WTC11 (cell line): ENCODE data around the gene AHRR. TPM values are rescaled to one million over a fixed set of nuclear protein-coding genes. Genes with fewer than 3 reads are reported as not detected.

Experiments used
- ATAC-seq: fragments of 200-7000 bp; cut with Tn5 transposase; 2 replicates; pipeline ENCODE4 v1.10.0; 2021; ENCODE audit warnings: mild to moderate bottlenecking, moderate library complexity
- CTCF ChIA-PET: fragments of 300-600 bp; sonication (Branson Sonifier 250); formaldehyde crosslinking; loops from one replicate; lab custom pipeline; 2021; ENCODE audit warnings: antibody characterized with exemption; lab: Charles Lee
- POLR2A ChIA-PET: fragments of 350-600 bp; sonication (Branson Sonifier 250); formaldehyde crosslinking; loops from one replicate; lab custom pipeline; 2021; ENCODE audit warnings: antibody characterized with exemption; lab: Charles Lee
- DNase-seq: peaks from one replicate; pipeline ENCODE4 v3.0.0; 2021; ENCODE audit warnings: low spot score
- H3K27ac Mint-ChIP-seq: 2 replicates; pipeline ENCODE4 v1.8.0; 2021; ENCODE audit warnings: mixed read lengths
- H3K27me3 Mint-ChIP-seq: 2 replicates; pipeline ENCODE4 v1.8.0; 2021; ENCODE audit warnings: low read depth, mild to moderate bottlenecking, moderate library complexity, mixed read lengths
- H3K36me3 Mint-ChIP-seq: 2 replicates; pipeline ENCODE4 v1.8.0; 2021; ENCODE audit warnings: mixed read lengths
- H3K4me1 Mint-ChIP-seq: 2 replicates; pipeline ENCODE4 v1.8.0; 2022; ENCODE audit warnings: mixed read lengths
- H3K4me3 Mint-ChIP-seq: 2 replicates; pipeline ENCODE4 v1.8.0; 2021; ENCODE audit warnings: mild to moderate bottlenecking, moderate library complexity, mixed read lengths
- H3K9me3 Mint-ChIP-seq: 2 replicates; pipeline ENCODE4 v1.8.0; 2021; ENCODE audit warnings: mixed read lengths
- ATF1 ChIP-seq: sonication (generic); formaldehyde crosslinking; IDR thresholded peaks from 2 replicates; pipeline ENCODE4 v1.8.1; 2023; ENCODE audit warnings: mild to moderate bottlenecking, moderate library complexity, missing genetic modification reagents
- CREB1 ChIP-seq: sonication (generic); formaldehyde crosslinking; IDR thresholded peaks from 2 replicates; pipeline ENCODE4 v1.8.0; 2023; ENCODE audit warnings: mild to moderate bottlenecking, missing genetic modification reagents
- ELF4 ChIP-seq: sonication (generic); formaldehyde crosslinking; IDR thresholded peaks from 2 replicates; pipeline ENCODE4 v1.8.1; 2022; ENCODE audit warnings: low read depth, mild to moderate bottlenecking, moderate library complexity, missing genetic modification reagents
- ETV6 ChIP-seq: sonication (generic); formaldehyde crosslinking; IDR thresholded peaks from 2 replicates; pipeline ENCODE4 v1.8.1; 2022; ENCODE audit warnings: mild to moderate bottlenecking, missing genetic modification reagents
- FOXP1 ChIP-seq: sonication (generic); formaldehyde crosslinking; IDR thresholded peaks from 2 replicates; pipeline ENCODE4 v1.8.0; 2022; ENCODE audit warnings: missing genetic modification reagents, mild to moderate bottlenecking, moderate library complexity, borderline replicate concordance
- JUN ChIP-seq: sonication (generic); formaldehyde crosslinking; IDR thresholded peaks from 2 replicates; pipeline ENCODE4 v1.8.0; 2023; ENCODE audit warnings: mild to moderate bottlenecking, missing genetic modification reagents
- MAX ChIP-seq: sonication (generic); formaldehyde crosslinking; IDR thresholded peaks from 2 replicates; pipeline ENCODE4 v1.8.0; 2022; ENCODE audit warnings: mild to moderate bottlenecking, missing genetic modification reagents
- MYBL2 ChIP-seq: sonication (generic); formaldehyde crosslinking; IDR thresholded peaks from 2 replicates; pipeline ENCODE4 v1.8.1; 2023; ENCODE audit warnings: mild to moderate bottlenecking, moderate library complexity, missing genetic modification reagents
- NR1H2 ChIP-seq: sonication (generic); formaldehyde crosslinking; IDR thresholded peaks from 2 replicates; pipeline ENCODE4 v1.9.0; 2021; ENCODE audit warnings: mild to moderate bottlenecking, moderate library complexity, missing genetic modification reagents
- NR2C2 ChIP-seq: sonication (generic); formaldehyde crosslinking; IDR thresholded peaks from 2 replicates; pipeline ENCODE4 v1.8.0; 2022; ENCODE audit warnings: mild to moderate bottlenecking, missing genetic modification reagents
- RELA ChIP-seq: sonication (generic); formaldehyde crosslinking; IDR thresholded peaks from 2 replicates; pipeline ENCODE4 v1.8.1; 2022; ENCODE audit warnings: missing genetic modification reagents, mild to moderate bottlenecking, borderline replicate concordance
- SMAD4 ChIP-seq: sonication (generic); formaldehyde crosslinking; IDR thresholded peaks from 2 replicates; pipeline ENCODE4 v1.8.0; 2022; ENCODE audit warnings: mild to moderate bottlenecking, missing genetic modification reagents
- TEAD4 ChIP-seq: sonication (generic); formaldehyde crosslinking; IDR thresholded peaks from 2 replicates; pipeline ENCODE4 v1.8.0; 2022; ENCODE audit warnings: mild to moderate bottlenecking, missing genetic modification reagents
- ZBTB43 ChIP-seq: sonication (generic); formaldehyde crosslinking; IDR thresholded peaks from 2 replicates; pipeline ENCODE4 v1.8.1; 2023; ENCODE audit warnings: mild to moderate bottlenecking, missing genetic modification reagents
- ZNF138 ChIP-seq: sonication (generic); formaldehyde crosslinking; conservative IDR thresholded peaks from 2 replicates; pipeline ENCODE4 v1.8.1; 2022; ENCODE audit warnings: mild to moderate bottlenecking, moderate library complexity, missing genetic modification reagents
- ZNF425 ChIP-seq: fragments of 250-450 bp; sonication (Bioruptor Pico); conservative IDR thresholded peaks from 2 replicates; pipeline ENCODE4 v1.9.0; 2021; ENCODE audit warnings: mild to moderate bottlenecking
- total RNA-seq: library from RNA; stranded (reverse); gene quantifications from 3 replicates; pipeline ENCODE4 v1.2.3, GENCODE V29; 2021
- TF ChIP-seq, protein P1 (sequence below): fragments of 250-450 bp; sonication (Bioruptor Pico); IDR thresholded peaks from 2 replicates; pipeline ENCODE4 v1.8.0; 2021; ENCODE audit warnings: mild to moderate bottlenecking
- TF ChIP-seq, protein P2 (sequence below): sonication (generic); formaldehyde crosslinking; IDR thresholded peaks from 2 replicates; pipeline ENCODE4 v1.8.0; 2023; ENCODE audit warnings: missing genetic modification reagents, mild to moderate bottlenecking, borderline replicate concordance

Gene AHRR
- total RNA-seq, 1 experiment from 2014 or later, result 4.5 TPM

DNA sequence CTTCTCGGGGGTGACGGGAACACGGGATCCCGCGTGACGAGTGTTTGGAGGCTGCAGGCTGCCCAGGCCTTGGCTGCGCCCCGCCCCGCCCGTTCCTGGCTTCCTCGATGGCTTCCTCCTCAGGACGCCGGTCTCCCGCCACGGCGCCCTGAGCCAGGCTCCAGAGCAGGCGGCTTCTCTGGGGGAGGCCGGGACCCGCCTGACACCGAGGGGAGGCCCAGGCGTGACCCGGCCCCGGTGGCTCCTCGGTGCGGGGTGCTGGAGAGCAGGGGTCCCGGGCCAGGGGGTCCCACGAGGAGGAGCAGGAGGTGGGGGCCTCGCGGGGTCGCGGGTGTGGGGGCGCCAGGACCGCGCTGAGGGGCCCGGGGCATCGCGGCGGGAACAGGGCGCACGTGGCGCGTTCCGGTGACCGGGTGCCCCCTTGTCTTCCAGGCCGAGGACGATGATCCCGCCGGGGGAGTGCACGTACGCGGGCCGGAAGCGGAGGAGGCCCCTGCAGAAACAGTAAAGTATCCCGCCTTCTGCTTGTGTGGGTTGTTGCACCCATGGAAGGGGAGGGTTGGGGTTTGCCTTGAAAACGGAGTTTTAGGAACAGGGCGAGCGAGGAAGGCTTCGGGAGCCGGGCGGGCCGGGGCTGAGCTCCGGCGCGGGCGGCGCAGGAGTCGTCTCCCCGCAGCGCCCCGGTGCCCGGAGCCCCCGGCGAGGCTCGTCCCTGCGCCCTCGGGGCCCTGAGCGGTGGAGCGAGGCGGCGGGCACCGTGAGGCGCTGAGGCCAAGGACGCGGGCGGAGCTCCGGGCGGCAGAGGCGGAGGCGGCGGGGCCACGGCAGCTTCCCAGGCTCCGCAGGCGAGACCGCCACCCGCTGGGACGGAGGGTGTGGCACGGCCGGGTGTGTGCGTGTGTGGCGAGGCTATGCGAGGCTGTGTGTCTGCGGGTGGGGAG lies 22.2 kb downstream of the AHRR start (continued):
- TF ChIP-seq NR1H2 (CRISPR knock-in tag), result no peak

DNA sequence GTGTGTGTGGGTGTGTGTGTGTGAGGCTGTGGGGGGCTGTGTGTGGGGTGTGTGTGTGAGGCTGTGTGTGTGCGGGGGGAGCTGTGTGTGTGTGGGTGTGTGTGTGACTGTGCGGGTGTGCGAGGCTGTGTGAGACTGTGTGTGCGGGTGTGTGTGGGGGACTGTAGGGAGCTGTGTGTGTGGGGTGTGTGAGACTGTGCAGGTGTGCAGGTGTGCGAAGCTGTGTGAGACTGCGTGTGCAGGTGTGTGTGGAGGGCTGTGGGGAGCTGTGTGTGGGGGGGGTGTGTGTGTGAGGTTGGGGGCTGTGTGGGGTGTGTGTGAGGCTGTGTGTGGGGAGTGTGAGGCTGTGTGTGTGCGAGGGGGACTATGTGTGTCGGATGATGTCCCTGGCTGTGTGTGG lies 23.2 kb downstream of the AHRR start:
- no peak for DNase-seq
- H3K27me3 Mint-ChIP-seq, result peaks cover 20% of the 10 kb centered on the region
- H3K4me3 Mint-ChIP-seq, result no peak overlapping the region
- no peak overlapping the region for H3K27ac Mint-ChIP-seq
- ChIA-PET POLR2A (no interaction called here), CTCF (interaction anchor here (0.9 to 1.4 kb wide), 6 partner anchors 8 to 184 kb away, joined by 3 to 8 read pairs (median 4); no protein-coding TSS in a partner anchor)
- H3K36me3 Mint-ChIP-seq, result no peaks in the 10 kb centered on the region
- H3K4me1 Mint-ChIP-seq, result peaks cover 13% of the 10 kb centered on the region
- H3K9me3 Mint-ChIP-seq, result no peaks in the 10 kb centered on the region
- ATAC-seq, result no peak
- TF ChIP-seq SMAD4 (no peak), ELF4 (CRISPR knock-in tag) (no peak), JUN (CRISPR knock-in tag) (no peak), MAX (no peak), ETV6 (no peak), CREB1 (CRISPR knock-in tag) (no peak), NR2C2 (CRISPR knock-in tag) (no peak), TEAD4 (CRISPR knock-in tag) (no peak), ATF1 (no peak), ZNF138 (CRISPR knock-in tag) (no peak), RELA (CRISPR knock-in tag) (no peak), FOXP1 (no peak), ZNF425 (CRISPR knock-in tag) (no peak)
- TF ChIP-seq, protein P1, sequence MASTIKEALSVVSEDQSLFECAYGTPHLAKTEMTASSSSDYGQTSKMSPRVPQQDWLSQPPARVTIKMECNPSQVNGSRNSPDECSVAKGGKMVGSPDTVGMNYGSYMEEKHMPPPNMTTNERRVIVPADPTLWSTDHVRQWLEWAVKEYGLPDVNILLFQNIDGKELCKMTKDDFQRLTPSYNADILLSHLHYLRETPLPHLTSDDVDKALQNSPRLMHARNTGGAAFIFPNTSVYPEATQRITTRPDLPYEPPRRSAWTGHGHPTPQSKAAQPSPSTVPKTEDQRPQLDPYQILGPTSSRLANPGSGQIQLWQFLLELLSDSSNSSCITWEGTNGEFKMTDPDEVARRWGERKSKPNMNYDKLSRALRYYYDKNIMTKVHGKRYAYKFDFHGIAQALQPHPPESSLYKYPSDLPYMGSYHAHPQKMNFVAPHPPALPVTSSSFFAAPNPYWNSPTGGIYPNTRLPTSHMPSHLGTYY (CRISPR knock-in tag), result no peak

DNA sequence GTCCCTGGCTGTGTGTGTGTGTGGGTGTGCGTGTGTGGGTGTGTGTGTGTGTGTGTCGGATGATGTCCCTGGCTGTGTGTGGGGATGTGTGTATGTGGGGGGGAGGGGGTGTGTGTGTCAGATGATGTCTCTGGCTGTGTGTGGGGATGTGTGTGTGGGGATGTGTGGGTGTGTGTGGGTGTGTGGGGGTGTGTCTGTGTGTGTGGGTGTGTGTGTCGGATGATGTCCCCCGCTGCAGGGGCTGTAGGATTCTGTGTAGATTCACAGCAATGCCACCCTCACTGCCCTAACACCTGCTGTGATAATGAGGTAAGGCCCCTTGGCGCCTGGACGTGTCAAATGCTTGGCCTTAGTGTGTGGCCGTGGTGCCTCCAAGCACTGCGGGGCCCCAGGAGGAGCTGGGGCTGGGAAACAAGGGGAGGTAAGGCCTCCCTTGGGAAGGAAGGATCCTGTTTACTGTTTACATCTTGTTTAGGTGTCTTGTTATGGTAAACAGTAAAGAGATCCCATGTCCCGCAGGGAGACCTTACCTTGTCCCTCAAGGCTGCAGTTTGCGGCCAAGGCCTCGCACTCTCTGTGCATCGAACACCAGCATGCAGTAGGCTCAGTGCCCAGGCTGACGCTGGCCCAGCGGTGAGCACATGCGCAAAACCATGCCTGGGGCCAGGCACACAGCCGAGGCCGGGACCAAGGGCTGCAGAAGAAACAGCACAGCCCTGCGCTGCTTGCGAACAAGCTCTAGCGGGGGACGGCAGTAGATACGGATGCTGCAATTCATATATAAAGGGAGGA lies 24.1 kb downstream of the AHRR start:
- CTCF ChIA-PET, result interaction anchor here (0.7 to 1.7 kb wide), 12 partner anchors 8 to 101 kb away, joined by 3 to 9 read pairs (median 4); partner anchors contain the start of gene AHRR
- peaks cover 17% of the 10 kb centered on the region for H3K4me1 Mint-ChIP-seq
- no peak overlapping the region for H3K4me3 Mint-ChIP-seq
- H3K27me3 Mint-ChIP-seq, result peaks cover 20% of the 10 kb centered on the region
- DNase-seq (no peak), ATAC-seq (peak; percentile 36)
- 0 out of 2 replicates have a peak, but pooled peaks have one; percentile 58 for TF ChIP-seq ZNF138 (CRISPR knock-in tag)
- TF ChIP-seq MYBL2, result no peak
- 0 out of 2 replicates have a peak, but pooled peaks have one; percentile 70 for TF ChIP-seq FOXP1
- TF ChIP-seq ZBTB43 (CRISPR knock-in tag), result peak; percentile 86
- TF ChIP-seq, protein P2, sequence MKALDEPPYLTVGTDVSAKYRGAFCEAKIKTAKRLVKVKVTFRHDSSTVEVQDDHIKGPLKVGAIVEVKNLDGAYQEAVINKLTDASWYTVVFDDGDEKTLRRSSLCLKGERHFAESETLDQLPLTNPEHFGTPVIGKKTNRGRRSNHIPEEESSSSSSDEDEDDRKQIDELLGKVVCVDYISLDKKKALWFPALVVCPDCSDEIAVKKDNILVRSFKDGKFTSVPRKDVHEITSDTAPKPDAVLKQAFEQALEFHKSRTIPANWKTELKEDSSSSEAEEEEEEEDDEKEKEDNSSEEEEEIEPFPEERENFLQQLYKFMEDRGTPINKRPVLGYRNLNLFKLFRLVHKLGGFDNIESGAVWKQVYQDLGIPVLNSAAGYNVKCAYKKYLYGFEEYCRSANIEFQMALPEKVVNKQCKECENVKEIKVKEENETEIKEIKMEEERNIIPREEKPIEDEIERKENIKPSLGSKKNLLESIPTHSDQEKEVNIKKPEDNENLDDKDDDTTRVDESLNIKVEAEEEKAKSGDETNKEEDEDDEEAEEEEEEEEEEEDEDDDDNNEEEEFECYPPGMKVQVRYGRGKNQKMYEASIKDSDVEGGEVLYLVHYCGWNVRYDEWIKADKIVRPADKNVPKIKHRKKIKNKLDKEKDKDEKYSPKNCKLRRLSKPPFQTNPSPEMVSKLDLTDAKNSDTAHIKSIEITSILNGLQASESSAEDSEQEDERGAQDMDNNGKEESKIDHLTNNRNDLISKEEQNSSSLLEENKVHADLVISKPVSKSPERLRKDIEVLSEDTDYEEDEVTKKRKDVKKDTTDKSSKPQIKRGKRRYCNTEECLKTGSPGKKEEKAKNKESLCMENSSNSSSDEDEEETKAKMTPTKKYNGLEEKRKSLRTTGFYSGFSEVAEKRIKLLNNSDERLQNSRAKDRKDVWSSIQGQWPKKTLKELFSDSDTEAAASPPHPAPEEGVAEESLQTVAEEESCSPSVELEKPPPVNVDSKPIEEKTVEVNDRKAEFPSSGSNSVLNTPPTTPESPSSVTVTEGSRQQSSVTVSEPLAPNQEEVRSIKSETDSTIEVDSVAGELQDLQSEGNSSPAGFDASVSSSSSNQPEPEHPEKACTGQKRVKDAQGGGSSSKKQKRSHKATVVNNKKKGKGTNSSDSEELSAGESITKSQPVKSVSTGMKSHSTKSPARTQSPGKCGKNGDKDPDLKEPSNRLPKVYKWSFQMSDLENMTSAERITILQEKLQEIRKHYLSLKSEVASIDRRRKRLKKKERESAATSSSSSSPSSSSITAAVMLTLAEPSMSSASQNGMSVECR (CRISPR knock-in tag), result no peak
- no peaks in the 10 kb centered on the region for H3K36me3 Mint-ChIP-seq
- H3K27ac Mint-ChIP-seq, result peak overlapping the region; percentile 88
- no peaks in the 10 kb centered on the region for H3K9me3 Mint-ChIP-seq
- POLR2A ChIA-PET, result no interaction called here
